HEK293T (cell line): ENCODE data around the gene CREG1.

Source experiments
- ARNT ChIP-seq: fragments of 450-650 bp; IDR thresholded peaks from 2 replicates; pipeline ENCODE4 v1.6.1; 2017; ENCODE audit warnings: mild to moderate bottlenecking
- BHLHE40 ChIP-seq: fragments of 450-650 bp; IDR thresholded peaks from 2 replicates; pipeline ENCODE4 v1.6.1; 2016; ENCODE audit warnings: mild to moderate bottlenecking, moderate library complexity, borderline replicate concordance
- ELF4 ChIP-seq: fragments of 450-650 bp; IDR thresholded peaks from 2 replicates; pipeline ENCODE4 v1.6.1; 2017; ENCODE audit warnings: antibody characterized with exemption
- FOXA1 ChIP-seq: fragments of 450-650 bp; IDR thresholded peaks from 2 replicates; pipeline ENCODE4 v1.6.1; 2016; ENCODE audit warnings: mild to moderate bottlenecking
- FOXK2 ChIP-seq: fragments of 450-650 bp; IDR thresholded peaks from 2 replicates; pipeline ENCODE4 v1.6.1; 2016; ENCODE audit warnings: mild to moderate bottlenecking
- FOXM1 ChIP-seq: fragments of 450-650 bp; IDR thresholded peaks from 2 replicates; pipeline ENCODE4 v1.6.1; 2017; ENCODE audit warnings: mild to moderate bottlenecking, borderline replicate concordance
- HDGF ChIP-seq: fragments of 450-650 bp; IDR thresholded peaks from 2 replicates; pipeline ENCODE4 v1.6.1; 2017; ENCODE audit warnings: antibody characterized with exemption, borderline replicate concordance
- L3MBTL2 ChIP-seq: fragments of 450-650 bp; conservative IDR thresholded peaks from 2 replicates; pipeline ENCODE4 v1.6.1; 2016; ENCODE audit warnings: mild to moderate bottlenecking
- LEF1 ChIP-seq: fragments of 450-650 bp; IDR thresholded peaks from 2 replicates; pipeline ENCODE4 v1.6.1; 2017; ENCODE audit warnings: mild to moderate bottlenecking, borderline replicate concordance
- SP1 ChIP-seq: fragments of 450-650 bp; IDR thresholded peaks from 2 replicates; pipeline ENCODE4 v1.6.1; 2017
- SUZ12 ChIP-seq: fragments of 450-650 bp; IDR thresholded peaks from 2 replicates; pipeline ENCODE4 v1.6.1; 2016; ENCODE audit warnings: mild to moderate bottlenecking
- ZNF384 ChIP-seq: fragments of 450-650 bp; IDR thresholded peaks from 2 replicates; pipeline ENCODE4 v1.6.1; 2016

GRCh38 chr1:167517535-167518330, 35.8 kb downstream of the CREG1 start:
- TF ChIP-seq FOXA1 (no peak), LEF1 (no peak), HDGF (no peak), SUZ12 (no peak), BHLHE40 (no peak), L3MBTL2 (no peak), ZNF384 (no peak), ARNT (no peak), SP1 (no peak), FOXM1 (no peak), ELF4 (no peak), FOXK2 (no peak)
